Subcutaneous abdominal adipose tissue (tissue), 5 donors: ENCODE results near the gene B4GALNT3.

Source experiments
- H3K27ac ChIP-seq: one replicate; pipeline ENCODE4 v1.7.0; 2013; ENCODE audit warnings: low read depth, mild to moderate bottlenecking, inconsistent platforms, low read length, moderate library complexity
- H3K27me3 ChIP-seq, 5 donors: one replicate each; pipeline ENCODE4 v1.7.0; 2013; ENCODE audit warnings: low read length in 5 of 5, inconsistent platforms in 1 of 5; ENCODE audit not compliant: control insufficient read depth in 5 of 5, insufficient read depth in 4 of 5
- H3K36me3 ChIP-seq, 5 donors: one replicate each; pipeline ENCODE4 v1.7.0; 2013; ENCODE audit warnings: low read length in 5 of 5; ENCODE audit not compliant: control insufficient read depth in 5 of 5, insufficient read depth in 5 of 5
- H3K4me1 ChIP-seq, 5 donors: one replicate each; pipeline ENCODE4 v1.7.0; 2013; ENCODE audit warnings: low read length in 5 of 5, mild to moderate bottlenecking in 3 of 5, moderate library complexity in 1 of 5; ENCODE audit not compliant: control insufficient read depth in 5 of 5, insufficient read depth in 5 of 5
- H3K4me3 ChIP-seq, 5 donors: one replicate each; pipeline ENCODE4 v1.7.0; 2013; ENCODE audit warnings: low read length in 5 of 5, low read depth in 1 of 5
- H3K9ac ChIP-seq, 5 donors: one replicate each; pipeline ENCODE4 v1.7.0; 2013; ENCODE audit warnings: low read length in 5 of 5, mild to moderate bottlenecking in 4 of 5, moderate library complexity in 3 of 5
- H3K9me3 ChIP-seq, 5 donors: one replicate each; pipeline ENCODE4 v1.7.0; 2013; ENCODE audit warnings: low read length in 5 of 5; ENCODE audit not compliant: control insufficient read depth in 5 of 5
- donor health status: healthy.
- donor health status: healthy.
- donor health status: healthy.
- donor health status: healthy.
- donor health status: healthy.

B4GALNT3 gene

GRCh38 chr12:482061-482460 lies 22.3 kb downstream of the B4GALNT3 start:
- H3K9me3 ChIP-seq = no peaks in the 10 kb centered on the region
- H3K36me3 ChIP-seq = no peaks in the 10 kb centered on the region
- no peak overlapping the region for H3K9ac ChIP-seq
- peaks cover 0 to 5% (median 0%) of the 10 kb centered on the region in 5 donors for H3K4me1 ChIP-seq
- H3K27ac ChIP-seq = no peak overlapping the region
- no peak overlapping the region for H3K4me3 ChIP-seq
- peaks cover 7 to 22% (median 12%) of the 10 kb centered on the region in 5 donors for H3K27me3 ChIP-seq

DNA sequence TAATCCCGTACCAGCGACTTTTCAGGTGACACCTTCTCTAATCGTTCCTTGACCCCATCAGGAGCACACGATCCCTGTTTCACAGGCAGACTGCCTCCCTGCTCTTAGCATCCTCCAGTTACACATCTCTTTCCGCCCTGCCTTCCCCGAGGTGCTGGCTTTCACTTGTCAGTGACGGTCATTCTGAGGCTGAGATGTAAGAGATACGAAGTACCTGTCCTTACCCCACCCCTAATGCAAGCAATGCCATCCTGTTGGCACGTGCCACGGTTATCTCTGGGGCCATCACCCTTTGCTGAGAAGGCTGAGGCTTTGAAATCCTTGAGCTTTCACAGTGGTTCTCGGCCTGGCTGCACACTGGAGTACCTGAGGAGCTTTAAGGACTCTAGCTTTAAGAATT lies 24.4 kb downstream of the B4GALNT3 start:
- peaks cover 0 to 5% (median 0%) of the 10 kb centered on the region in 5 donors for H3K4me1 ChIP-seq
- no peak overlapping the region for H3K27ac ChIP-seq
- no peak overlapping the region for H3K4me3 ChIP-seq
- H3K9me3 ChIP-seq = no peaks in the 10 kb centered on the region
- no peak overlapping the region for H3K9ac ChIP-seq
- no peaks in the 10 kb centered on the region for H3K36me3 ChIP-seq
- peaks cover 7 to 22% (median 9%) of the 10 kb centered on the region in 5 donors for H3K27me3 ChIP-seq

GRCh38 chr12:490260-490659 lies 30.5 kb downstream of the B4GALNT3 start:
- H3K27me3 ChIP-seq = no peaks in the 10 kb centered on the region
- H3K4me3 ChIP-seq = no peak overlapping the region
- H3K36me3 ChIP-seq = no peaks in the 10 kb centered on the region
- peaks cover 0 to 16% (median 9%) of the 10 kb centered on the region in 5 donors for H3K9me3 ChIP-seq
- no peaks in the 10 kb centered on the region for H3K4me1 ChIP-seq
- no peak overlapping the region for H3K27ac ChIP-seq
- H3K9ac ChIP-seq = no peak overlapping the region

- peaks cover 0 to 2% (median 0%) of the 10 kb centered on the region in 5 donors for H3K27me3 ChIP-seq
- H3K9ac ChIP-seq = no peak overlapping the region
- H3K9me3 ChIP-seq = peaks cover 0 to 11% (median 4%) of the 10 kb centered on the region in 5 donors
- H3K4me3 ChIP-seq = no peak overlapping the region
- no peaks in the 10 kb centered on the region for H3K36me3 ChIP-seq
- no peak overlapping the region for H3K27ac ChIP-seq
- no peaks in the 10 kb centered on the region for H3K4me1 ChIP-seq
These were observed 35.7 kb downstream of the B4GALNT3 start for GRCh38 chr12:495466-495865.

DNA sequence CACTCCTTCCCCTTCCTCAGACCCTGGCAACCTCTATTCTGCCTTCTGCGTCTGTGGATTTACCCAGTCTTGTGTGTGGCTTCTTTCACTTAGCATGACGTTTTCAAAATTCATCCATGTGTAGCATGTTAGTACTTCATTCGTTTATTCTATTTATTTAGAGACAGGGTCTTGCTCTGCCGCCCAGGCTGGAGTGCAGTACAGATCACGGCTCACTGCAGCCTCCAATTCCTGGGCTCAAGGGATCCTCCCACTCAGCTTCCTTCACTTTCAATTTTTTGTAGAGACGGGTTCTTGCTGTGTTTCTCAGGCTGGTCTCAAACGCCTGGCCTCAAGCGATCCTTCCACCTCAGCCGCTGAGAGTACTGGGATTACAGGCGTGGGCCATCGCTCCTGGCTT lies 37.0 kb downstream of the B4GALNT3 start:
- peaks cover 0 to 2% (median 0%) of the 10 kb centered on the region in 5 donors for H3K27me3 ChIP-seq
- H3K9me3 ChIP-seq = peaks cover 0 to 7% (median 4%) of the 10 kb centered on the region in 5 donors
- no peak overlapping the region for H3K27ac ChIP-seq
- H3K4me3 ChIP-seq = no peak overlapping the region
- no peaks in the 10 kb centered on the region for H3K4me1 ChIP-seq
- no peak overlapping the region for H3K9ac ChIP-seq
- no peaks in the 10 kb centered on the region for H3K36me3 ChIP-seq

- Histone ChIP-seq H3K27ac (no peak overlapping the region), H3K36me3 (no peaks in the 10 kb centered on the region), H3K9ac (no peak overlapping the region)
These were observed 37.9 kb downstream of the B4GALNT3 start for GRCh38 chr12:497501-498160.

DNA sequence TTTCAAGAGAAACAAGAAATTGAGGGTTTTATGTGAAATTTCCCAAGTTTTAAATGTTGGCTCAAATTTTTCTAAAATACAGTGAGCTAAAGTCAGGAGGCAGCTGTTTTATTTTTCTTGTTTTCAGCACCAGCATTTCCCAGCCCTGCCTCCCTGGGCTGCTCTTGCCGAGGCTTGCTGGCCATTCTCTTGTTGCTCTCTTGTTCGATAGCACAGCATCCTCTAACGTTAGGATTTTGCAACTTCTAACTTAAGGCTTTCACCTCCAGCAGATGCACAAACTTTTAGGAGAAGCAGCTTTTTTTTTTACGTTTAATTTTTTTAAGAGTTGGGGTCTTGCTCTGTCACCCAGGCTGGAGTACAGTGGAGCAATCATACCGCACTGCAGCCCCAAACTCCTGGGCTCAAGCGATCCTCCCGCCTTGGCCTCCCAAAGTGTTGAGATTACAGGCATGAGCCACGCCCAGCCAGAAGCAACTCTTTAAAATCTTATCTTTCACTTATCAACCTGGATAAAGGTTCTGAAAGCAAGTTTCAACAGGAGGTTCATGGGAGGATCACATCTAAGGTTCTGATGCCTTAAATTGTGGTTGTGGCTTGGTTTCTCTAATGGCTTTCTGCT lies 40.2 kb downstream of the B4GALNT3 start:
- H3K27me3 ChIP-seq = peaks cover 0 to 9% (median 2%) of the 10 kb centered on the region in 5 donors
- H3K4me3 ChIP-seq = no peak overlapping the region
- H3K9me3 ChIP-seq = no peaks in the 10 kb centered on the region
- H3K4me1 ChIP-seq = no peaks in the 10 kb centered on the region
- no peak overlapping the region for H3K9ac ChIP-seq
- no peak overlapping the region for H3K27ac ChIP-seq
- H3K36me3 ChIP-seq = no peaks in the 10 kb centered on the region

More at GRCh38 chr12:497501-498160, 37.9 kb downstream of the B4GALNT3 start:
- H3K4me1 ChIP-seq = no peaks in the 10 kb centered on the region
- no peak overlapping the region for H3K4me3 ChIP-seq
- peaks cover 0 to 5% (median 0%) of the 10 kb centered on the region in 5 donors for H3K9me3 ChIP-seq
- H3K27me3 ChIP-seq = peaks cover 0 to 2% (median 0%) of the 10 kb centered on the region in 5 donors

DNA sequence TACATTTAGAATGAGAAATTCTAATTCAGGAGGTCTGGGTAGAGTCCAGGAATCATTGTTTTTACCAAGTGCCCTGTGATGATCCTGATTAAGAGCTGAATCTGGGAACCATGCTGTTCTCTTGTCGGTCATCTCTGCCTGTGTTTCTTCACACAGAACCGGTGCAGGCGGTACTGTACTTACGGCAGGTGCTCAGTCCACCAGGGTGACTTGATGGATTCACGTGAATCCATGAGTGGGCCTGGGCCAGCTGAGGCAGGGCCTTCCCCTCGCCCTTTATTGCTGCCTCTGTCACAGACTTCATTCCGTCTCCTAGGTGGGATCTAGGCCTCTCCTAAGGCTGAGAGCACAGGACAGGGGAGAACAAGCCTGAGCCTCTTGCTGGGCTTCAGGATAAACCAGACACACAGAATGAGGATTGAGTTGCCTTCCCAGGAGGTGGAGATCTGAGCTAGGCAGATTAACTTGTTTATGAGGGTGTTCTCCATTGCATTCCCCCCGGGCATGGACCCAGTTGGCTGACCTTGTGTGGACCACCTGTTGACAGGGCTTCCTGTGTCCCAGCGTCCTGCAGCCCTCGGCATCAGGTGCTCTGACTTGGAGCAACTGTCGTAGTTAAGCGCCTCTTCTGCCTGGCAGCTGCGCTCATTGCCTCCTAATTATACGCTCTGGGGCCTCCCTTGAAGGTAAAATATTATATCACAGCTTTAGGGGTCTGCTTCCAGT lies 42.1 kb downstream of the B4GALNT3 start:
- Histone ChIP-seq H3K27ac (no peak overlapping the region), H3K9ac (no peak overlapping the region), H3K4me1 (no peaks in the 10 kb centered on the region), H3K27me3 (peaks cover 0 to 12% (median 2%) of the 10 kb centered on the region in 5 donors), H3K9me3 (no peaks in the 10 kb centered on the region), H3K4me3 (no peak overlapping the region), H3K36me3 (no peaks in the 10 kb centered on the region)

GRCh38 chr12:503111-503761 lies 43.5 kb downstream of the B4GALNT3 start:
- Histone ChIP-seq H3K9ac (no peak overlapping the region), H3K27ac (no peak overlapping the region), H3K4me1 (no peaks in the 10 kb centered on the region), H3K4me3 (no peak overlapping the region), H3K36me3 (no peaks in the 10 kb centered on the region), H3K27me3 (peaks cover 0 to 12% (median 0%) of the 10 kb centered on the region in 5 donors), H3K9me3 (no peaks in the 10 kb centered on the region)
